Tibial artery (tissue), 4 donors: ENCODE data around the gene PTPN14.

Experiments
- DNase-seq, 2 donors: peaks; one replicate each; pipeline ENCODE4 v3.0.0-alpha.2; 2019
- H3K27ac ChIP-seq, 2 donors: fragments of 200-600 bp; sonication (generic) in 1 of 2; 1 replicate in 1 of 2; 2 replicates in 1 of 2; pipeline ENCODE4 v1.5.1; 2018 to 2019; ENCODE audit warnings: mild to moderate bottlenecking in 1 of 2
- H3K27me3 ChIP-seq, 2 donors: fragments of 200-600 bp; sonication (generic) in 1 of 2; one replicate each; pipeline versions ENCODE4 v1.5.1 to v1.6.0; 2016 to 2019
- H3K36me3 ChIP-seq, 3 donors: fragments of 200-600 bp; sonication (generic) in 2 of 3; one replicate each; pipeline ENCODE4 v1.5.1; 2016 to 2019; ENCODE audit warnings: mild to moderate bottlenecking in 2 of 3
- H3K4me1 ChIP-seq, 4 donors: fragments of 200-600 bp; sonication (generic) in 2 of 4; 1 replicate in 3 of 4; 2 replicates in 1 of 4; pipeline ENCODE4 v1.5.1; 2016 to 2019
- H3K4me3 ChIP-seq, 2 donors: fragments of 200-600 bp; sonication (generic) in 1 of 2; 1 replicate in 1 of 2; 2 replicates in 1 of 2; pipeline ENCODE4 v1.5.1; 2018 to 2019; ENCODE audit warnings: mild to moderate bottlenecking in 2 of 2
- H3K9me3 ChIP-seq, 3 donors: fragments of 200-600 bp; sonication (generic) in 1 of 3; one replicate each; pipeline ENCODE4 v1.5.1; 2016 to 2019
- CTCF ChIP-seq, 2 experiments: fragments of 200-600 bp in 1 of 2; fragments of 450-650 bp in 1 of 2; IDR thresholded peaks; one replicate each; pipeline ENCODE4 v1.5.1; 2017 to 2019; ENCODE audit warnings: antibody characterized with exemption in 2 of 2, mild to moderate bottlenecking in 1 of 2, moderate library complexity in 1 of 2
- intact Hi-C: fragments of 100-400 bp; cut with DNase I; formaldehyde crosslinking; loops from one replicate; pipeline ENCODE4 v1.15.0; 2023; ENCODE audit warnings: low total_unique reads

Gene PTPN14

GRCh38 chr1:214432245-214432644, 119.2 kb downstream of the PTPN14 start:
- H3K27me3 ChIP-seq: no peaks in the 10 kb centered on the region
- TF ChIP-seq CTCF (IDR thresholded peaks at IDR 0.05): no peak

GRCh38 chr1:214429951-214430770, 121.2 kb downstream of the PTPN14 start:
- no peak for TF ChIP-seq CTCF (IDR thresholded peaks at IDR 0.05)
- Histone ChIP-seq H3K27ac (no peak overlapping the region), H3K36me3 (no peaks in the 10 kb centered on the region), H3K27me3 (no peaks in the 10 kb centered on the region), H3K9me3 (no peaks in the 10 kb centered on the region), H3K4me1 (peaks cover 0 to 11% (median 0%) of the 10 kb centered on the region in 4 donors), H3K4me3 (no peak overlapping the region)
- DNase-seq: no peak
- intact Hi-C loops: no loop called here

More at GRCh38 chr1:214432245-214432644, 119.2 kb downstream of the PTPN14 start:
- no peak for DNase-seq
- Histone ChIP-seq H3K27ac (no peak overlapping the region), H3K9me3 (no peaks in the 10 kb centered on the region), H3K36me3 (no peaks in the 10 kb centered on the region), H3K4me3 (no peak overlapping the region), H3K4me1 (peaks cover 0 to 11% (median 0%) of the 10 kb centered on the region in 4 donors)
- intact Hi-C loops: no loop called here

- TF ChIP-seq CTCF (IDR thresholded peaks at IDR 0.05): no peak
- H3K4me1 ChIP-seq: peaks cover 0 to 22% (median 0%) of the 10 kb centered on the region in 4 donors
- intact Hi-C loops: no loop called here
- no peak for DNase-seq
- no peak overlapping the region for H3K27ac ChIP-seq
- H3K36me3 ChIP-seq: no peaks in the 10 kb centered on the region
- no peaks in the 10 kb centered on the region for H3K9me3 ChIP-seq
- H3K4me3 ChIP-seq: no peak overlapping the region
- no peaks in the 10 kb centered on the region for H3K27me3 ChIP-seq
Observed at GRCh38 chr1:214427871-214428277, 123.5 kb downstream of the PTPN14 start.

GRCh38 chr1:214426426-214426812, 125.0 kb downstream of the PTPN14 start:
- intact Hi-C loops: no loop called here
- no peak for DNase-seq
- no peaks in the 10 kb centered on the region for H3K9me3 ChIP-seq
- H3K36me3 ChIP-seq: no peaks in the 10 kb centered on the region
- peaks cover 0 to 34% (median 0%) of the 10 kb centered on the region in 4 donors for H3K4me1 ChIP-seq
- no peaks in the 10 kb centered on the region for H3K27me3 ChIP-seq
- H3K27ac ChIP-seq: no peak overlapping the region
- no peak overlapping the region for H3K4me3 ChIP-seq
- TF ChIP-seq CTCF (IDR thresholded peaks at IDR 0.05): no peak

- Histone ChIP-seq H3K4me1 (peaks cover 0 to 34% (median 0%) of the 10 kb centered on the region in 4 donors), H3K27ac (no peak overlapping the region), H3K9me3 (no peaks in the 10 kb centered on the region), H3K4me3 (no peak overlapping the region), H3K36me3 (no peaks in the 10 kb centered on the region), H3K27me3 (no peaks in the 10 kb centered on the region)
- no peak for DNase-seq
- TF ChIP-seq CTCF (IDR thresholded peaks at IDR 0.05): no peak
- intact Hi-C loops: no loop called here
Observed at GRCh38 chr1:214425716-214426425, 125.5 kb downstream of the PTPN14 start.
